Gastrocnemius medialis (tissue), 4 donors: Measurements from ENCODE around the gene NEO1. TPM values are rescaled to one million over a fixed set of nuclear protein-coding genes. Genes with fewer than 3 reads are reported as not detected.

Experiments used
- ATAC-seq, 2 donors: fragments of 150-250 bp; one replicate each; pipeline ENCODE4 v1.9.1; 2016
- DNase-seq, 2 donors: peaks; one replicate each; pipeline ENCODE4 v3.0.0-alpha.2; 2019
- H3K27ac ChIP-seq, 4 donors: fragments of 200-600 bp; sonication (generic); 1 replicate in 1 of 4; 2 replicates in 3 of 4; pipeline ENCODE4 v1.5.1; 2016 to 2018; ENCODE audit warnings: mild to moderate bottlenecking in 2 of 4, moderate library complexity in 1 of 4
- H3K27me3 ChIP-seq, 3 donors: fragments of 200-600 bp; sonication (generic) in 2 of 3; 1 replicate in 1 of 3; 2 replicates in 2 of 3; pipeline versions ENCODE4 v1.5.1 to v1.6.0; 2016 to 2019; ENCODE audit warnings: mild to moderate bottlenecking in 1 of 3, moderate library complexity in 1 of 3
- H3K36me3 ChIP-seq, 2 donors: fragments of 200-600 bp; sonication (generic) in 1 of 2; one replicate each; pipeline ENCODE4 v1.5.1; 2017 to 2018
- H3K4me1 ChIP-seq, 2 donors: fragments of 200-600 bp; sonication (generic) in 1 of 2; one replicate each; pipeline ENCODE4 v1.5.1; 2016 to 2017; ENCODE audit warnings: mild to moderate bottlenecking in 2 of 2
- H3K4me3 ChIP-seq, 4 donors: fragments of 200-600 bp; sonication (generic) in 3 of 4; 1 replicate in 1 of 4; 2 replicates in 3 of 4; pipeline ENCODE4 v1.5.1; 2016 to 2019; ENCODE audit warnings: mild to moderate bottlenecking in 2 of 4
- H3K9me3 ChIP-seq, 3 donors: fragments of 200-600 bp; sonication (generic) in 2 of 3; 1 replicate in 1 of 3; 2 replicates in 2 of 3; pipeline ENCODE4 v1.5.1; 2016 to 2019
- POLR2A ChIP-seq, 2 donors: fragments of 450-650 bp; IDR thresholded peaks; one replicate each; pipeline ENCODE4 v1.6.1; 2017; ENCODE audit warnings: antibody characterized with exemption in 2 of 2, mild to moderate bottlenecking in 2 of 2, moderate library complexity in 2 of 2
- in situ Hi-C, 4 donors: fragments of 200-750 bp; cut with MboI; loops; one replicate each; pipeline versions ENCODE4 v1.15.0 to v1.8.0; 2017; ENCODE audit warnings: low sequenced_read_pairs in 4 of 4
- intact Hi-C: fragments of 100-400 bp; cut with DNase I; formaldehyde crosslinking; loops from one replicate; pipeline ENCODE4 v1.15.1; 2023; ENCODE audit warnings: low total_unique reads
- total RNA-seq, 4 donors: library from RNA; depleted of rRNA; stranded (reverse); fragments of >200 nt; gene quantifications; one replicate each; pipeline versions ENCODE4 v1.1.0 to v1.2.3, GENCODE V29; 2016
- TF ChIP-seq, protein P1 (sequence below), 5 experiments: fragments of 450-650 bp in 3 of 5; fragments of 200-600 bp in 2 of 5; sonication (generic) in 2 of 5; IDR thresholded peaks in 4 of 5; conservative IDR thresholded peaks in 1 of 5; 1 replicate in 4 of 5; 2 replicates in 1 of 5; pipeline ENCODE4 v1.5.1; 2016 to 2019; ENCODE audit warnings: antibody characterized with exemption in 5 of 5, mild to moderate bottlenecking in 3 of 5, moderate library complexity in 3 of 5

NEO1 gene
- total RNA-seq, 4 donors from 2014 or later = 13.8 to 32.0 (median 20.3) TPM

GRCh38 chr15:73354241-73354640, 302.0 kb downstream of the NEO1 start:
- DNase-seq (no peak), ATAC-seq (no peak)
- Histone ChIP-seq H3K27me3 (peaks cover 0 to 5% (median 5%) of the 10 kb centered on the region in 3 donors), H3K9me3 (no peaks in the 10 kb centered on the region), H3K36me3 (no peaks in the 10 kb centered on the region), H3K4me3 (no peak overlapping the region), H3K27ac (no peak overlapping the region), H3K4me1 (no peaks in the 10 kb centered on the region)
- intact Hi-C loops = no loop called here
- in situ Hi-C loops = no loop called here
- TF ChIP-seq, protein P1, sequence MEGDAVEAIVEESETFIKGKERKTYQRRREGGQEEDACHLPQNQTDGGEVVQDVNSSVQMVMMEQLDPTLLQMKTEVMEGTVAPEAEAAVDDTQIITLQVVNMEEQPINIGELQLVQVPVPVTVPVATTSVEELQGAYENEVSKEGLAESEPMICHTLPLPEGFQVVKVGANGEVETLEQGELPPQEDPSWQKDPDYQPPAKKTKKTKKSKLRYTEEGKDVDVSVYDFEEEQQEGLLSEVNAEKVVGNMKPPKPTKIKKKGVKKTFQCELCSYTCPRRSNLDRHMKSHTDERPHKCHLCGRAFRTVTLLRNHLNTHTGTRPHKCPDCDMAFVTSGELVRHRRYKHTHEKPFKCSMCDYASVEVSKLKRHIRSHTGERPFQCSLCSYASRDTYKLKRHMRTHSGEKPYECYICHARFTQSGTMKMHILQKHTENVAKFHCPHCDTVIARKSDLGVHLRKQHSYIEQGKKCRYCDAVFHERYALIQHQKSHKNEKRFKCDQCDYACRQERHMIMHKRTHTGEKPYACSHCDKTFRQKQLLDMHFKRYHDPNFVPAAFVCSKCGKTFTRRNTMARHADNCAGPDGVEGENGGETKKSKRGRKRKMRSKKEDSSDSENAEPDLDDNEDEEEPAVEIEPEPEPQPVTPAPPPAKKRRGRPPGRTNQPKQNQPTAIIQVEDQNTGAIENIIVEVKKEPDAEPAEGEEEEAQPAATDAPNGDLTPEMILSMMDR (IDR thresholded peaks at IDR 0.05 in 4 of 5, conservative IDR thresholded peaks at IDR 0.05 in 1 of 5) = no peak
- no peak for TF ChIP-seq POLR2A (IDR thresholded peaks at IDR 0.05)
